Measurements from ENCODE around the gene METTL25. TPM values are rescaled to one million over a fixed set of nuclear protein-coding genes. Genes with fewer than 3 reads are reported as not detected.

METTL25 gene
- total RNA-seq, 2 experiments from 2014 or later: 5.0 to 7.1 TPM

DNA sequence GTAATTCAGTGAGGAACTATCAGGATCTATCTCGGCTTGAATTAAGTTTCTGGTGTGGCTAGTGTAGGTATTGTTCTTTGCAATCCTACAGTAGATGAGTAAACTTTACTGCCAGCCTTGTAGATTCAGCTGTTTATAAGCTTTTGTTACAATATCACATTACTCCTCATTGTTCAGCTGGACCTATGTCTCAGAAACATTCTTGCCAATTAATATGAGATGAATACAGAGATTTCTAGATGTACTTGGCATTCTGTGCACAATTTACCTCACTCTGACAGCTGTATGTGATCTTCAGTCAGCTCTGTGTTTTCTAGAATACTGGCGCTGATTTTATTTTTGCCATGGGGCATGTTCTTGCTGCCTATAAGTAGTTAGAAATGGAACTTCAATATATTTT lies 55.7 kb downstream of the METTL25 start:
- ATAC-seq (no peak), DNase-seq (no peak)
- H3K9me3 Mint-ChIP-seq (ENCODE audit: low read depth): no peaks in the 10 kb centered on the region
- peaks cover 1% of the 10 kb centered on the region for H3K36me3 Mint-ChIP-seq
- H3K4me1 Mint-ChIP-seq: no peaks in the 10 kb centered on the region
- H3K4me3 Mint-ChIP-seq: no peak overlapping the region
- no peaks in the 10 kb centered on the region for H3K27me3 Mint-ChIP-seq
- H3K27ac Mint-ChIP-seq: no peak overlapping the region
- CTCF ChIA-PET: no interaction called here

- CTCF ChIA-PET: no interaction called here
- Mint-ChIP-seq H3K27ac (no peak overlapping the region), H3K4me3 (no peak overlapping the region), H3K36me3 (peaks cover 1% of the 10 kb centered on the region), H3K4me1 (no peaks in the 10 kb centered on the region), H3K27me3 (no peaks in the 10 kb centered on the region), H3K9me3 (ENCODE audit: low read depth) (no peaks in the 10 kb centered on the region)
- DNase-seq (no peak), ATAC-seq (no peak)
Measured at GRCh38 chr12:82414926-82415325, 56.6 kb downstream of the METTL25 start.

GRCh38 chr12:82415402-82415801 lies 57.1 kb downstream of the METTL25 start:
- no peaks in the 10 kb centered on the region for H3K9me3 Mint-ChIP-seq (ENCODE audit: low read depth)
- DNase-seq (no peak), ATAC-seq (no peak)
- no peaks in the 10 kb centered on the region for H3K4me1 Mint-ChIP-seq
- H3K4me3 Mint-ChIP-seq: no peak overlapping the region
- CTCF ChIA-PET: no interaction called here
- no peaks in the 10 kb centered on the region for H3K27me3 Mint-ChIP-seq
- peaks cover 1% of the 10 kb centered on the region for H3K36me3 Mint-ChIP-seq
- no peak overlapping the region for H3K27ac Mint-ChIP-seq

DNA sequence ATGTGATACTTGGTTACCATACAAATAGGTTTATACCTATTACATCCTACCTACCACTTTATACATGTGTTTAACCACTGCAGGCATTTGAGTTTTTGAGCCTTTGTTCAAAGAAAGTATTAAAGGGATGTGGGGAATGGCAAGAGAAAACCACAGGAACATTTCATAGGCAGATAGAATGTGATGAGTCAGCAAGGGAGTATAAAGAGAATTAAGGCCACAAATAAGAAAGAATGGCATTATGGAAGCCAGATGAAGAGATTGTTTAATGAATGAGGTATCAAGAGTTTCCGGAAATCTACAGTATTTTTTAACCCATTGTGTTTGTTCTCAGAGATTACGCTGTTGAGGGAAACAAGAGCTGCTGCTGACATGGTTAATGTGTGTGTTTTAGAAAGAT lies 66.9 kb downstream of the METTL25 start:
- Mint-ChIP-seq H3K27me3 (no peaks in the 10 kb centered on the region), H3K9me3 (ENCODE audit: low read depth) (no peaks in the 10 kb centered on the region), H3K36me3 (peaks cover 1% of the 10 kb centered on the region), H3K27ac (no peak overlapping the region), H3K4me1 (no peaks in the 10 kb centered on the region), H3K4me3 (no peak overlapping the region)
- CTCF ChIA-PET: no interaction called here
- ATAC-seq: no peak
- no peak for DNase-seq

DNA sequence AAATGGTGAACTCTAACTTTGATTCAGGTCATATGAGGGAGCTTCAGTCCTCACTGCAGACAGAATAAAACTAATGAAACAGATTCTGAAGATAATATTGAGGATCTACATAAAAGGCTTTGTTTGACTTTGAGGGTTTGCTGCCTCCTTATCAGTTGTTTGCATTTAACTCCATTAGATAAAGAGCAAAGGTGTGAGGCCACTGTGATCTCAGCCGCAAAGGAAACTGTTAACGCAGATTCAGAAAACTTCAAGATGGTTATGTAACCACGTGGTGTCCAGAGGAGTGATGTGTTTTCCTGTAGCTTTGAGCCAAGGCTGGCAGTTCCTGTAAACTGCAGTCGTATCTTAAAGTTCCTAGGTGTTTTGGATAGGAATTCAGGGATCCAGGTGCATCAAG lies 67.8 kb downstream of the METTL25 start:
- DNase-seq (no peak), ATAC-seq (no peak)
- Mint-ChIP-seq H3K36me3 (no peaks in the 10 kb centered on the region), H3K9me3 (ENCODE audit: low read depth) (no peaks in the 10 kb centered on the region), H3K4me3 (no peak overlapping the region), H3K4me1 (no peaks in the 10 kb centered on the region), H3K27ac (no peak overlapping the region), H3K27me3 (no peaks in the 10 kb centered on the region)
- CTCF ChIA-PET: no interaction called here

GRCh38 chr12:82426586-82426985 lies 68.3 kb downstream of the METTL25 start:
- no peak for DNase-seq
- no peaks in the 10 kb centered on the region for H3K27me3 Mint-ChIP-seq
- H3K4me3 Mint-ChIP-seq: no peak overlapping the region
- no peaks in the 10 kb centered on the region for H3K36me3 Mint-ChIP-seq
- no peaks in the 10 kb centered on the region for H3K4me1 Mint-ChIP-seq
- H3K9me3 Mint-ChIP-seq (ENCODE audit: low read depth): no peaks in the 10 kb centered on the region
- no peak overlapping the region for H3K27ac Mint-ChIP-seq
- ATAC-seq: no peak
- CTCF ChIA-PET: no interaction called here

- Mint-ChIP-seq H3K4me3 (no peak overlapping the region), H3K36me3 (no peaks in the 10 kb centered on the region), H3K4me1 (no peaks in the 10 kb centered on the region), H3K27me3 (no peaks in the 10 kb centered on the region), H3K27ac (no peak overlapping the region), H3K9me3 (ENCODE audit: low read depth) (no peaks in the 10 kb centered on the region)
- ATAC-seq (no peak), DNase-seq (no peak)
- CTCF ChIA-PET: no interaction called here
Measured at GRCh38 chr12:82430541-82431145, 72.3 kb downstream of the METTL25 start.

GRCh38 chr12:82434392-82434911 lies 76.1 kb downstream of the METTL25 start:
- no peak for DNase-seq
- Mint-ChIP-seq H3K9me3 (ENCODE audit: low read depth) (no peaks in the 10 kb centered on the region), H3K4me1 (peaks cover 6% of the 10 kb centered on the region), H3K27ac (no peak overlapping the region), H3K36me3 (no peaks in the 10 kb centered on the region), H3K4me3 (no peak overlapping the region), H3K27me3 (no peaks in the 10 kb centered on the region)
- CTCF ChIA-PET: no interaction called here
- ATAC-seq: no peak

DNA sequence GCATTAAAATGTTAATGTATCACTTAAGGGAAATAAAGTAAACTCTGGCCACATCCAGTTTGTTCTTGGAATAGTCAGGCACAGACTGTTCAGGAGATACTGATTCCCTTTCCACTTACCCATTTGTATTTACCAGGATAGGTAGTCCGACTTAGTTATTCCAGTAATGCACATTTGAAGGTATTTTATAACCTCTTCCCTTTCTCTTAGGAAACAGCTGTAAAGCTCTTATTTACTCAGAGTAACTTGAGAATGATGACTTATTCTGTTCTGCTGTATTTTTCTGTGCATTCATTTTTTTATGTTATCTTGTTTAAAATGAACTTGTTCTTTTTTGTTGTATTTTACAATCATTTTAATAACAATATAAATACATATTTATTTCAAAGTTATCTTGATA lies 78.0 kb downstream of the METTL25 start:
- Mint-ChIP-seq H3K27me3 (no peaks in the 10 kb centered on the region), H3K4me3 (no peak overlapping the region), H3K4me1 (peaks cover 6% of the 10 kb centered on the region), H3K27ac (no peak overlapping the region), H3K36me3 (peaks cover 8% of the 10 kb centered on the region), H3K9me3 (ENCODE audit: low read depth) (no peaks in the 10 kb centered on the region)
- no peak for ATAC-seq
- DNase-seq: no peak
- CTCF ChIA-PET: no interaction called here

DNA sequence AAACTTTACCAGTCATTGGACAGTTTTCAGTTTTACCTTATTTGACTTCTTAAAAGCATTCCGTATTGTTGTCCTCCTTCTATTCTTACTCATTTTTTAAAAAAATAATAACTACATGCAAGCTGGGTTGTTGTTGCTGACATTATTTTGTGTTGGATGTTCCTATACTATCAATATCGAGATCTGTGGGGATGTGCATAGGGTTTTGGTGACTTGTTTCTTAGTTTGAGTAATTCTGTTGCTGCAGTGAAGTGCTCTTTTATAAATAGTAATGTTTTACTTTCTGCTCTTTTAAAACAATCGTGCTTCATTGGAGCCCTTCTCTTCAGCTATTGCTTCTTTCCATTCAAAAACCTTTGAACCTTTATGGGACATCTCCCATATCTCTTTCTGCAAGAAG lies 79.4 kb downstream of the METTL25 start:
- DNase-seq (no peak), ATAC-seq (no peak)
- no peak overlapping the region for H3K4me3 Mint-ChIP-seq
- H3K4me1 Mint-ChIP-seq: peaks cover 6% of the 10 kb centered on the region
- peak overlapping the region; percentile 13 for H3K27ac Mint-ChIP-seq
- CTCF ChIA-PET: no interaction called here
- H3K36me3 Mint-ChIP-seq: peaks cover 14% of the 10 kb centered on the region
- no peaks in the 10 kb centered on the region for H3K27me3 Mint-ChIP-seq
- H3K9me3 Mint-ChIP-seq (ENCODE audit: low read depth): no peaks in the 10 kb centered on the region

DNA sequence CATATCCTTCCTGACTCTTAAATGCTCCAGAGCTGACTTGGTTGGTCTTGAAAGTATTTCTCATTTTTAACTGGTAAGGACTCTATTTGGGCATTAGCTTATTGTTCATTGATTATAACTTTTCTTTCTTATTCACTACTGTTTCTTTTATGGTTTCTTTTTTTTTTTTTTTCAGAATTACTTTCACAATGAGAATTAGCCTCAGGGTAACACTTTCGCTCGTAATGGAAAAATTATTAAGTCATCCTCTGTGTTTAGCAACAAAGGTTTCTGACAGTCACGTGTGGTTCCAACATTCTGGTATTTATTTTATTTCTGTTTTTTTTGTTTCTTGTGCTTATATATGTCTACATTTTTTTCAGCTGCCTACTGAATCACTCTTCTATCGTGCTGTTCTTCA lies 80.0 kb downstream of the METTL25 start:
- H3K4me3 Mint-ChIP-seq: no peak overlapping the region

GRCh38 chr12:82440885-82441284 lies 82.6 kb downstream of the METTL25 start:
- Mint-ChIP-seq H3K27ac (no peak overlapping the region), H3K36me3 (peaks cover 14% of the 10 kb centered on the region), H3K9me3 (ENCODE audit: low read depth) (no peaks in the 10 kb centered on the region), H3K27me3 (no peaks in the 10 kb centered on the region), H3K4me1 (peaks cover 6% of the 10 kb centered on the region), H3K4me3 (no peak overlapping the region)
- CTCF ChIA-PET: no interaction called here
- DNase-seq (no peak), ATAC-seq (no peak)

More for the DNA sequence above, 80.0 kb downstream of the METTL25 start:
- ATAC-seq (no peak), DNase-seq (no peak)
- H3K9me3 Mint-ChIP-seq (ENCODE audit: low read depth): no peaks in the 10 kb centered on the region
- H3K27me3 Mint-ChIP-seq: no peaks in the 10 kb centered on the region
- peaks cover 14% of the 10 kb centered on the region for H3K36me3 Mint-ChIP-seq
- H3K4me1 Mint-ChIP-seq: peaks cover 6% of the 10 kb centered on the region
- CTCF ChIA-PET: interaction anchor here (0.6 kb wide), 1 partner anchor 61 kb away, joined by 5 read pairs; no protein-coding TSS in a partner anchor
- H3K27ac Mint-ChIP-seq: no peak overlapping the region

GRCh38 chr12:82448911-82449578 lies 90.7 kb downstream of the METTL25 start:
- Mint-ChIP-seq H3K4me1 (no peaks in the 10 kb centered on the region), H3K27me3 (no peaks in the 10 kb centered on the region), H3K4me3 (no peak overlapping the region), H3K36me3 (no peaks in the 10 kb centered on the region), H3K27ac (no peak overlapping the region), H3K9me3 (ENCODE audit: low read depth) (no peaks in the 10 kb centered on the region)
- ATAC-seq: no peak
- no peak for DNase-seq
- CTCF ChIA-PET: no interaction called here

- no peak overlapping the region for H3K27ac Mint-ChIP-seq
Measured at GRCh38 chr12:82456633-82457032, 98.3 kb downstream of the METTL25 start.

More at GRCh38 chr12:82456633-82457032, 98.3 kb downstream of the METTL25 start:
- no peak for ATAC-seq
- Mint-ChIP-seq H3K4me3 (no peak overlapping the region), H3K4me1 (no peaks in the 10 kb centered on the region), H3K36me3 (no peaks in the 10 kb centered on the region), H3K9me3 (ENCODE audit: low read depth) (no peaks in the 10 kb centered on the region), H3K27me3 (no peaks in the 10 kb centered on the region)
- CTCF ChIA-PET: no interaction called here
- DNase-seq: no peak

Measured in activated CD8-positive, alpha-beta memory T cell treated with anti-CD3 and anti-CD28 coated beads, Interleukin-2, amount 10 ng/mL, durations not matched to agents 7 days and 5 days (primary cell).